ENCODE measurements around the gene RNF222.
"Not testable (repeated sequence)": the region's sequence is repeated elsewhere in the genome, so short reads cannot be mapped to it uniquely, and the experiment has no call there.

Gene RNF222

DNA sequence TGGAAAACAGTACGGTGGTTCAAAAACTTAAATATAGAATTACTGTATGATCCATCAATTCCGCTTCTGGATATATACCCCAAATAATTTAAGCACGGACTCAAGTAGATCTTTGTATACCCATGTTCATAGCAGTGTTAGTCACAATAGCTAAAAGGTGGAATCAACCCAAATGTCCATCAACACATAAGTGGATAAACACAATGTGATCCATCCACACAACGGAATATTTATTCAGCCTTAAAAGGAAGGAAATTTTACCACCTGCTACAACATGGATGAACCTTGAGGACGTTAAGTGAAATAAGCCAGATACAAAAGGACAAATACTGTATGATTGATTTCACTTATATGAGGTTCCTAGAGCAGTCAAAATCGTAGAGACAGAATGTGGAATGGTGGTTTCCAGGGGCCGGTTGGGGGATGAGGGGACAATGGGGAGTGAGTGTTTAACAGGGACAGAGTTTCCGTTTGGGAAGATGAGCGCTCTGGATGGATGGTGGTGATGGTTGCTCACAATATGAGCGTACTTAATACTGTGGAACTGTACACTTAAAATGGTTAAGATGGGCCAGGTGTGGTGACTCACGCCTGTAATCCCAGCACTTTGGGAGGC is 5.4 kb upstream of the RNF222 start:
- no peaks in the 10 kb centered on the region for H3K36me3 ChIP-seq (replicated peaks)
- in situ Hi-C loops (cut with MboI; ENCODE audit: low sequenced_read_pairs), result no loop called here
- no peak for DNase-seq (ENCODE audit: low spot score in 2 of 2)

DNA sequence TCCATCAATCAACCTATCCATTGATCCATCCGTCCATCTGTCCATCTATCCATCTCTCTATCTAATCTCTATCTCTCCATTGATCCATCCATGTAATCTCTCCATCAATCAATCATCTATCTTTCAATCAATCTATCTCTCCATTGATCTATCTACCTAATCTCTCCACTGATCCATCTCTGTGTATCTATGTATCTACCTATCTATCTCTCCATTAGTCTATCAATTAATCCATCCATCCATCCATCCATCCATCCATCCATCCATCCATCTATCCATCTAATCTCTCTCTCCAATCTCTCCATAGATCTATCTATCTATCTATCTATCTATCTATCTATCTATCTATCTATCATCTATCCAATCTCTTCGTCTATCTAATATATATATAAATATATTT is 3.5 kb upstream of the RNF222 start:
- H3K36me3 ChIP-seq (replicated peaks), result no peaks in the 10 kb centered on the region
- DNase-seq (ENCODE audit: low spot score in 2 of 2), result no peak
- H3K27me3 ChIP-seq (ENCODE audit: low read depth), result peaks cover 31% of the 10 kb centered on the region
- in situ Hi-C loops (cut with MboI; ENCODE audit: low sequenced_read_pairs), result no loop called here
- no peaks in the 10 kb centered on the region; the same call in 1 of the 2 replicates for H3K4me1 ChIP-seq
- no peaks in the 10 kb centered on the region for H3K9me3 ChIP-seq
- no peak overlapping the region for H3K4me3 ChIP-seq

More for the DNA sequence above, 5.4 kb upstream of the RNF222 start:
- no peaks in the 10 kb centered on the region; the same call in 1 of the 2 replicates for H3K4me1 ChIP-seq
- no peak overlapping the region for H3K4me3 ChIP-seq
- H3K9me3 ChIP-seq, result no peaks in the 10 kb centered on the region
- peaks cover 20% of the 10 kb centered on the region for H3K27me3 ChIP-seq (ENCODE audit: low read depth)

DNA sequence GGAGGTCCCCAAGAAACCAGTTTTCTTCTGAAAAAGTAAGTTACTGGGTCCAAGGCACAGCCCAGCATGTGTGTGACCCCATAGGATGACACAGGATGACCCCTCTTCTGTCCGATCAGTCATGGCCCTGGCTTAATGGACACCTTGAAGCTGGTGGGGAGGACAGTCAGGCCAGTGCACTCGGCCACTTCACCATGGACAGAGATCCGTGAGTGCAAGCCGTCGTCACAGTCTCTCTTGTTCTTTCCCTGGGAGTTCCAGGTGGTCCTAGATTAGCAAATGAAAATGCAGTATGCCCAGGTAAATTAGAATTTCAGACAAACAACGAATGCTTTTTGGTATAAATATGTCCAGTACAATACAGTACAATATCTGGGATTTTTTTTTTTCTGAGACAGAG is 1.4 kb upstream of the RNF222 start:
- no peak for DNase-seq (ENCODE audit: low spot score in 2 of 2)
- H3K27me3 ChIP-seq (ENCODE audit: low read depth), result peaks cover 40% of the 10 kb centered on the region
- in situ Hi-C loops (cut with MboI; ENCODE audit: low sequenced_read_pairs), result no loop called here
- no peak overlapping the region for H3K4me3 ChIP-seq
- H3K4me1 ChIP-seq, result no peaks in the 10 kb centered on the region; the same call in 1 of the 2 replicates
- no peaks in the 10 kb centered on the region for H3K9me3 ChIP-seq
- H3K36me3 ChIP-seq (replicated peaks), result no peaks in the 10 kb centered on the region

DNA sequence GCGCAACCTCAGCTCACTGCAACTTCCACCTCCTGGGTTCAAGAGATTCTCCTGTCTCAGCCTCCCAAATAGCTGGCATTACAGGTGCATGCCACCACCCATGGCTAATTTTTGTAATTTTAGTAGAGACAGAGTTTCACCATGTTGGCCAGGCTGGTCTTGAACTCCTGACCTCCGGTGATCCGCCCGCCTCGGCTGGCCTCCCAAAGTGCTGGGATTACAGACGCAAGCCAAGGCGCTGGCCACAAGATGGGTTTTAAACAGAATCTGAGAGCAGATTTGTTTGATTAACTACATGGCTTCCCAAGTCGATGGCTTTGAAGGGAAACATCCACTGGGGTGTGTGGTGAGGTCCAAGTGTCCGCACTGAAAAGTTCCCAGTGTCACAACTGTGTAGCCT is 3.1 kb downstream of the RNF222 start:
- in situ Hi-C loops (cut with MboI; ENCODE audit: low sequenced_read_pairs); DNase-seq (ENCODE audit: low spot score in 2 of 2); H3K4me1 ChIP-seq; H3K36me3 ChIP-seq (replicated peaks); H3K9me3 ChIP-seq; H3K4me3 ChIP-seq: not testable (repeated sequence)
- H3K27me3 ChIP-seq (ENCODE audit: low read depth), result peaks cover 35% of the 10 kb centered on the region

DNA sequence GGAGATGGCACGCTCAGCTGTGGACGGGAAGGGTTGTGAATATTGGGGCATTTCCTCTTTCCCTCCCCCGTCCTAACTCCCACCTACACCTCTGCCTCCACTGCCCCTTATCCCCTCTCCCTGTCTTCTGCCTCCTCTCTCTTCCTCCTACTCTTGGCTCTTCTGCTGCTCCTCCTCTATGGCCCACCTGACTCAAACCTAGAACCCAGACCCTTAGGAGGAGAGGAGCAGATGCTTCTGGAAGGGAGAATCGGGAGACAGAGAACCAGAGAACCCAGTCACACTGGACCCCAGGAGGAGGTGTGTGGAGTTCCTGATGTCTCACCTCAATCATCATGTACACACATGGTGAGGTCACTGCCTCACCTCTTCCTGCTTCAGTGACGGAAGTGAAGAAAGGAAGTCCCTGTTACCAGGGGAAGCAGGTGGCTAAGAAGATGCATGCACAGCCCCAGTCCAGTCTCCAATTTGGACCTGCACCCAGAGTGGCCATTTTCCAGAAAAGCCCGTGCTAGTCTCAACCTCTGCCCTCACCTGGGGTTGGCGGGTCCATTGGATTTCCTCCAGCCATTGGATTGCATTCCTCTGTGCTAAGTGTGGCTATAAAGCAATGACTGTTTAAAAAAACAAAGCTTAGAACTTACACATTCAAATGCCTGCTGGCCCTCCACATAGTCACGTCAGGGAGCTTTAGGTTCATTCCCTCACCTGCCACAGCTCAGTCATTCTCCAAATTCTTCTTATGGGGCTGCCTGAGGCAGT is 4.0 kb downstream of the RNF222 start:
- DNase-seq (ENCODE audit: low spot score in 2 of 2), result no peak
- in situ Hi-C loops (cut with MboI; ENCODE audit: low sequenced_read_pairs), result no loop called here
- H3K27me3 ChIP-seq (ENCODE audit: low read depth), result peaks cover 30% of the 10 kb centered on the region

DNA sequence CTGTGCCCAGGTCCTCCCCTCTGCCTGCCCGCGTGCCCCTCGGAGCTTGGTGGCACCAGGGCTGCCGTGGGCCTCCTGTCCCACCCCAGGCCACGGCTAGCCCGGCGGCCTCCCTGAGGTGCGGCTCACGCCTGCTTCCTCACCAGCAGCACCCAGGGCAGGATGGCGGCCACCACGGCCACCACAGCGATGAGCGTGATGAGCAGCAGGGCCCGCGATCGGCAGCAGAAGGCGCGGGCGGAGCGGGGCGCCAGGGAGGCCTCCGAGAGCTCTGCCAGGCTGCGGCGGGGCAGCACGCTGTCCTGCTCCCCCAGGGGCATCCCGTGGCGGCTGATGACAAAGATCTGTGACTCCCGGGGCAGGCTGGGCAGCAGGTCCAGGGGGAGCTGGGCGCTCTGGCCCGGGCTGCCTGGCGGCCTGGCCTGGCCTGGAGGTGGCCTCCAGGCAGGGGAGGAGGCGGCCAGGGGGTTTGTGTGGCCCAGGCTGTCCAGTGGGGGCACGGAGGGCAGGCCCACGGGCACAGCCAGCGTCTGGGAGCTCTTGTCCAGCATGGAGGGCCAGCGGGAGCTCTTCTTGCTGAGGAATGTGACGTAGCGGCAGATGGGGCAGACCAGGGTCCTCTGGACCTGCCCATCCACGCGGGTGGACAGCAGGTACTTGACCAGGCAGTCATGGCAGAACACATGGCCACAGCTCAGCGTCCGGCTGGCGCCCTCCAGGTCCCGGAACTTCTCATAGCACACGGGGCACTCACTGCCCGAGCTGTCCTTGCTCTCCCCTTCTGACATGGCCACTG is 4.8 kb downstream of the RNF222 start:
- no peak overlapping the region for H3K4me3 ChIP-seq
- H3K36me3 ChIP-seq (replicated peaks), result no peaks in the 10 kb centered on the region
- H3K27me3 ChIP-seq (ENCODE audit: low read depth), result peaks cover 23% of the 10 kb centered on the region
- DNase-seq (ENCODE audit: low spot score in 2 of 2), result no peak
- no peaks in the 10 kb centered on the region for H3K9me3 ChIP-seq
- in situ Hi-C loops (cut with MboI; ENCODE audit: low sequenced_read_pairs), result no loop called here
- no peaks in the 10 kb centered on the region for H3K4me1 ChIP-seq

More for the DNA sequence above, 4.0 kb downstream of the RNF222 start:
- H3K4me3 ChIP-seq, result no peak overlapping the region
- H3K9me3 ChIP-seq, result no peaks in the 10 kb centered on the region
- H3K36me3 ChIP-seq (replicated peaks), result no peaks in the 10 kb centered on the region
- H3K4me1 ChIP-seq, result no peaks in the 10 kb centered on the region

DNA sequence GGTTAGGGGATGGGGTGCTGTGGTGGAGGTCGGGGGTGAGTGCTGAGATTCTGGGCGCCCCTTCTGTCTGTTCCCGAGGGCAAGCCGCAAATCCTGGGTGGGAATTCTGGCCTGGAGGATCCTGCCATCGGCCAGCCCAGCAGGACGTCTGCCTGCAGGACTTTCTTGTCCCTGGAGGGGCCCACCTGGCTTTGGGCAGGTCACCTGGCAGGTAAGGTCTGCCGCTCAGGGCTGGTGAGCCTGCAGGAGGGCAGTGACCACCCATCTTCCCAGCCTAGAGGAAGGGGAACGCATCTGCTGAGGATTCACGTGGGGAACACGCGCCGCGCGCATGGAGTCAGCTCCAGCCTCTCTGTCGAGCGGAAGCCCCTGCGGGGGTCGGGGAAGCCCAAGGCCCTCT is 5.4 kb downstream of the RNF222 start:
- no peak overlapping the region for H3K4me3 ChIP-seq
- peaks cover 17% of the 10 kb centered on the region for H3K27me3 ChIP-seq (ENCODE audit: low read depth)
- DNase-seq (ENCODE audit: low spot score in 2 of 2), result no peak
- in situ Hi-C loops (cut with MboI; ENCODE audit: low sequenced_read_pairs), result no loop called here
- H3K36me3 ChIP-seq (replicated peaks), result no peaks in the 10 kb centered on the region
- H3K9me3 ChIP-seq, result no peaks in the 10 kb centered on the region
- H3K4me1 ChIP-seq, result no peaks in the 10 kb centered on the region

DNA sequence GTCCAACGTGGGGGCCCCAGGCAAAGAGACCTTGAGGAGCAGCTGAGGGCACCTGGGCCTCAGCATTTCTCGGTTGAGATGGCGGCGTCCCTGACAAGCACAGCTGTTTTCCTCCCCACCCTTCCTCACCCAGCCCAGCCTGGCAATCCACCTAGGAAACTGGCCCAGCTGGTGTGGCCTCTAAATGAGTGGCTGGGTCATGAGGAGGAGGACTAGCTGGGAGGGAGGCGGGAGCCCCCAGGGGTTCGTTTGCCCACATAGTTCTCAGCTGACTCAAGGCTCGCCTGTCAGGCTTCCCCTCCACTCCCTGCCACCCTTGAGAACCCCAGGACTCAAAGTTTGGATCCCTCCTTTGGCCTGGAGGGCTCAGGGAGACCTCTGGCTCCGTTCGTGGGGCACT is 5.9 kb downstream of the RNF222 start:
- Histone ChIP-seq H3K27me3 (ENCODE audit: low read depth) (peaks cover 16% of the 10 kb centered on the region), H3K4me1 (no peaks in the 10 kb centered on the region), H3K9me3 (no peaks in the 10 kb centered on the region), H3K36me3 (replicated peaks) (no peaks in the 10 kb centered on the region), H3K4me3 (no peak overlapping the region)
- no peak for DNase-seq (ENCODE audit: low spot score in 2 of 2)
- in situ Hi-C loops (cut with MboI; ENCODE audit: low sequenced_read_pairs), result no loop called here

DNA sequence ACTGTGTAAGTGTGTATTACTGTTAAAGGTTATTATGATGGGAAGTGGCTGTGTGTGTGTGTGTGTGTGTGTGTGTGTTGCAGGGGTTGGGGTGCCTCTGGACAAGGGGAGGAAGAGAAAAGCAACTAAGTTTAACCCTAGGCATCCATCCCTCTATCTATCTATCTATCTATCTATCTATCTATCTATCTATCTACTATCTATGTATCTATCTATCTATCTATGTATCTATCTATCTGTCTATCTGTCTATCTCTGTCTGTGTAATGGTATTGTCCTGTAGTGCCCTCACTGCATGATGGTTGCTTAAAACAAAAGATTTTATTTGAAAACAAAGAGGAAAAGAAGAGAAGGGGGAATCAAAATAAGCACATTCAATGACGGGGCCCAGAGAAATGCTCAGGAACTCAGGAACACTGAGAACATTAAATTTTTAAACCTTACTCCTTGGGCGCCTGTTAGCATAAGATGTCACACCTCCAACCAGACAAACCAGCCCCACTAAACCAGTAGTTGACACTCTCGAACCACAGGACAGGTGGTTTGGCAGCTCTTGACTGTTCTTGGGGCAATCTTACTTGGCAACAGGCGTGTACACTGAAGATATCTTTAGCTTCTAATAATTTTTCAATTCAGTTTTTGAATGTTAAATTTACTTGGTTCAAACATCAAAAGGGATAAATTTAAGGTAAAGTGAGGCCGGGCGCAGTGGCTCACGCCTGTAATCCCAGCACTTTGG is 9.5 kb downstream of the RNF222 start:
- Histone ChIP-seq H3K27me3 (ENCODE audit: low read depth) (no peaks in the 10 kb centered on the region; the same call in 1 of the 2 replicates), H3K9me3 (no peaks in the 10 kb centered on the region), H3K4me1 (peaks cover 5% of the 10 kb centered on the region; the same call in 1 of the 2 replicates), H3K4me3 (no peak overlapping the region), H3K36me3 (replicated peaks) (no peaks in the 10 kb centered on the region)
- no peak for DNase-seq (ENCODE audit: low spot score in 2 of 2)
- in situ Hi-C loops (cut with MboI; ENCODE audit: low sequenced_read_pairs), result loop anchor here (10.0 kb wide), 1 partner anchor 357 kb away; the partner anchor contains the start of gene CCDC42

DNA sequence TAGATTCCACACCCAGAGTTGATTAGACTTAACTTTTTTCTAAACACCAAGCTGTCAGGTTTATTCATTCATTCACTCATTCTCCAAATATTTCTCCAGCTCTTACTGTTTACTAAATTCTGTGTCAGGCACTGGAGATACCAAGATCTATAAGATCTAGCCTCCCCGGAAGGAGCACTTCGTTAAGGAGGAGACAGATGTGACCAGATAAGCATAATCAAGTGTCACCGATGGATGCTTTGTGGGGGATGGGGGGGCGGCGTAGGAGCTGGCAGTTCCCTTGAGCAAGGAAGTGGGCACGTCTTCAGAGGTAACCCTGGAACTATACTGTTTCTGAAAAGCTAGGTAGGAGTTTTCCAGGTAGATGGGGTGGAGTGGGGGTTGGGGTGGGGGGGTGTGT is 10.8 kb downstream of the RNF222 start:
- Histone ChIP-seq H3K36me3 (replicated peaks) (peaks cover 8% of the 10 kb centered on the region), H3K4me3 (no peak overlapping the region), H3K27me3 (ENCODE audit: low read depth) (no peaks in the 10 kb centered on the region; the same call in 1 of the 2 replicates), H3K4me1 (peaks cover 6% of the 10 kb centered on the region), H3K9me3 (no peaks in the 10 kb centered on the region)
- in situ Hi-C loops (cut with MboI; ENCODE audit: low sequenced_read_pairs), result loop anchor here (10.0 kb wide), 1 partner anchor 358 kb away; the partner anchor contains the start of gene CCDC42
- no peak for DNase-seq (ENCODE audit: low spot score in 2 of 2)

DNA sequence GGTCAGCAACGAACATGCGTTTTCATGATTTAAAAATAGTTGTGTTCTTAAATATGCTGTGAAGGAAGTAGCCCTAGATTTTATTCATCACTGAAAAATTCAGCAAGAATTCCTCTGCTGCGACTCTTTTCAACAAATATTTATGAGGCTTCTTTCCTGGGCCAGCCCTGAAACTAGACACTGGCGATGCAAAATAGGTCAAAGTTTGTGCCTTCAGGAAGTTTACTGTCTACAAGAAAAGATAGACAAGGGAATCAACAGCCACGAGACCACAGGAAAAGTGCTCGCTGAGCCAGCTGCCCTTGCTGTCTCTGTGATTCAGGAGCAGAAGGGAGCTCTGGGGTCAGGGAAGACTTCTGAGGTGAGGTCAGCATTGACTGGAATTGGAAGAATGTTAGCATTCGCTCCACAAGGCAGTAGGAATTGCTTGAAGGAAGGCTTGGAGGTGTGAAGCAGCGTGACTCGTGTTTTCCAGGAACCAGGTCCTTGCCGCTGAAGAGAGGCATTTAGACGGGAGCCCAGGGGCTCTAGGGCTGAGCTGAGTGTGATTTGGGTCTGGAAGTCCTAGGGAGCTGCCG is 12.7 kb downstream of the RNF222 start:
- peaks cover 22% of the 10 kb centered on the region for H3K4me1 ChIP-seq
- no peaks in the 10 kb centered on the region for H3K9me3 ChIP-seq
- in situ Hi-C loops (cut with MboI; ENCODE audit: low sequenced_read_pairs), result loop anchor here (10.0 kb wide), 1 partner anchor 360 kb away; the partner anchor contains the start of gene CCDC42
- no peaks in the 10 kb centered on the region for H3K27me3 ChIP-seq (ENCODE audit: low read depth)
- DNase-seq (ENCODE audit: low spot score in 2 of 2), result no peak
- peaks cover 28% of the 10 kb centered on the region for H3K36me3 ChIP-seq (replicated peaks)
- no peak overlapping the region for H3K4me3 ChIP-seq

DNA sequence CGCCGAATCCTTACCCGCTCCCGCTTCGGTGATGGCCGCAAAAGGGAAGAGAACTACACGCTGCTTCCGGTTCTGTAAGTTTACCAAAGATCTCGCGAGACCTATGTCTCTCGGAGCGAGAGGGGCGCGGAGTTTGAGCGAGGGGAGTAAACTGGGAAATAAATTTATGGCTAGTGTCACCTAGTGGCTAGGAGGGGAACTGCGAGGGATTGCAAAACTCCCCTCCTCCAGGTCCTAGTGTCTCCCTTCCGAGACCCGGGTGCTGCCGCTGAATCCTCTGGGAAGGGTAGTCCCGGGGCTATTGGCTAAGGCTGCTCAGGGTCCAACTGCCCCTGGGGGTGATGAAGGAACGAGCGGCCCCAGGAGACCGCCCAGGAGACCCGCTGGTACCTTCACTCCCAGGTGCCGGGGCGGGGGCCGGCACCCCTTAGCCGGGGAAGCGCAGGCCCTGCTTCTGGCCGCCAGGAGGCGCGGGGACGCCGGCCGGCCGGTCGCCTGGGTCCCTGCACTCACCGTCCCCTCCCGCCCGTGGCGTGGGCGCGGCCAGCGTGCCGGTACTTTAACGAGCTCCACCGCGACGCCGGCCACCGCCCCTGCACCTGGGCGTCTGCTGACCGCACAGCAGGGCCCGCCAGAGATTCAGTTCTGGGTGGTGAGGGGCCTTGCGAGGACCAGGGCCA is 14.3 kb downstream of the RNF222 start, which contains the start of gene RPL26:
Gene RPL26, minus strand, starts transcription at position 51 of the 680 bp plus-strand sequence. CDS start 883 bp downstream, outside the sequence.
- H3K4me1 ChIP-seq, result peaks cover 22% of the 10 kb centered on the region
- peak; percentile 96 to 97 for DNase-seq (ENCODE audit: low spot score in 2 of 2)
- in situ Hi-C loops (cut with MboI; ENCODE audit: low sequenced_read_pairs), result loop anchor here (10.0 kb wide), 1 partner anchor 362 kb away; the partner anchor contains the start of gene CCDC42

More for the DNA sequence above, 14.3 kb downstream of the RNF222 start, which contains the start of gene RPL26:
- no peaks in the 10 kb centered on the region for H3K9me3 ChIP-seq
- no peaks in the 10 kb centered on the region for H3K27me3 ChIP-seq (ENCODE audit: low read depth)
- H3K4me3 ChIP-seq, result peak within 1 kb of the TSS; percentile 85
- peaks cover 44% of the 10 kb centered on the region for H3K36me3 ChIP-seq (replicated peaks)
